ENCODE measurements around the gene TBK1. TPM values are rescaled to one million over a fixed set of nuclear protein-coding genes. Genes with fewer than 3 reads are reported as not detected.

TBK1 gene
- 18.0 and 26.2 TPM in 2 replicates for total RNA-seq (2021)
- Bru-seq, nascent RNA, result percentile 93 among the genes with signal in this experiment
- BruChase-seq, experiment 1, labeled RNA remaining after a 2-hour chase, result percentile 87 among the genes with signal in this experiment
- percentile 79 among the genes with signal in this experiment for BruChase-seq, experiment 2, labeled RNA remaining after a 6-hour chase
- long read RNA-seq, transcript TBK1-201 (21 exons, 3,256 nt), result major isoform, 23 of 43 reads
- long read RNA-seq, partial matches to known transcripts, result 10 of 43 reads
- long read RNA-seq, other reads (novel, unspliced or antisense), result 10 of 43 reads

DNA sequence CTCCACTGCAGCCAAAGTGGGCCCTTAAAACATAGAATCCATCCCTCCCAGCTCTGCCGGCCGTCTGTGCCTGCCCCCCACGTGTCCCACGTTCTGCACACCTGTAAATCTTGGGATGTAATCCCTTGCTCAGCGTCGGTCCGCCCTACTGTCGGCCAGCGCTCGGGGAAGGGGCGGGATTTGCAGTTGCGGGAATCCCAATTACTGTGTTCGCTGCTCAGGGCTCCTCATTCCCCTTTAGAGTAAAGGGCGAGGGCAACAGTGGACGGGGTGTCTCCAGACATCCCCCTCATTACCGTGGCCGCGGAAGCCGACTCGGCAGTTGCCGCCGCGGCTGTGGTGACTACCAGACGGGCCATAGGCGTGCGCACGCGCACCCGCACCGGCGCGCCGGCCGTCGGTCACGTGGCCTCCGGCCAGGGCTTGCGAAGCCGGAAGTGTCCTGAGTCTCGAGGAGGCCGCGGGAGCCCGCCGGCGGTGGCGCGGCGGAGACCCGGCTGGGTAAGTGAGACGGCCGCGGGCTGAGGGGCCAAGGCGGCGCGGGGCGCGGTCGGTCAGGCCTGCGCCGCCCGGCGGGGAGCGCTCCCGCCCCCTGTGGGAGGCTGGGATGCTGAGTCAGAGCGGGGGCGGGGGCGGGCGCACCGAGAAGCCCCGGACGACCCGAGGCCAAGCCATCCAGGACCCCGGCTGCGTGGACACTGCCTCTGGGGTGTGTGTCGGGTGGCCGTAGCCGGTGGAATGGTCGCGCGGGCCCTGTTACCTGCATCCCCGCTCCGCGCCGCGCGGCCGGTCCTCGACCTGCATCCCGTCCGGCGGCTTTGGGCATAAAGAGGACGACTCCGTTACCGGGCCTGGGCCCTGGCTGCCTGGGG is at the start of gene TBK1:
TBK1 (plus strand) TSS at position 434 of the 872 bp plus-strand sequence. CDS start 3,751 bp downstream, outside the sequence.
- Histone ChIP-seq H4K20me1 (ENCODE audit: insufficient read depth) (peaks cover 45% of the 10 kb centered on the region), H3K27ac (peak within 1 kb of the TSS; percentile 87), H3K4me3 (peak within 1 kb of the TSS; percentile 69), H3K9me2 (ENCODE audit: insufficient read depth) (no peaks in the 10 kb centered on the region), H3K4me2 (peak within 1 kb of the TSS; percentile 89), H3K4me1 (replicated peaks; ENCODE audit: insufficient read depth) (peaks cover 26% of the 10 kb centered on the region), H3F3A (ENCODE audit: insufficient read depth, low read depth) (peaks cover 53% of the 10 kb centered on the region), H3K79me2 (ENCODE audit: low read depth) (peaks cover 42% of the 10 kb centered on the region), H2AFZ (peak within 1 kb of the TSS; percentile 73), H3K36me3 (ENCODE audit: low read depth) (peaks cover 19% of the 10 kb centered on the region), H3K27me3 (ENCODE audit: insufficient read depth, low read depth) (no peaks in the 10 kb centered on the region), H3K9me3 (ENCODE audit: insufficient read depth, low read depth) (no peaks in the 10 kb centered on the region)
- ChIA-PET CTCF (interaction anchor here (0.6 kb wide), 1 partner anchor 116 kb away, joined by 3 read pairs; no protein-coding TSS in a partner anchor), POLR2A (ENCODE audit: unreplicated experiment) (no interaction called here)
- TF ChIP-seq, protein P1, sequence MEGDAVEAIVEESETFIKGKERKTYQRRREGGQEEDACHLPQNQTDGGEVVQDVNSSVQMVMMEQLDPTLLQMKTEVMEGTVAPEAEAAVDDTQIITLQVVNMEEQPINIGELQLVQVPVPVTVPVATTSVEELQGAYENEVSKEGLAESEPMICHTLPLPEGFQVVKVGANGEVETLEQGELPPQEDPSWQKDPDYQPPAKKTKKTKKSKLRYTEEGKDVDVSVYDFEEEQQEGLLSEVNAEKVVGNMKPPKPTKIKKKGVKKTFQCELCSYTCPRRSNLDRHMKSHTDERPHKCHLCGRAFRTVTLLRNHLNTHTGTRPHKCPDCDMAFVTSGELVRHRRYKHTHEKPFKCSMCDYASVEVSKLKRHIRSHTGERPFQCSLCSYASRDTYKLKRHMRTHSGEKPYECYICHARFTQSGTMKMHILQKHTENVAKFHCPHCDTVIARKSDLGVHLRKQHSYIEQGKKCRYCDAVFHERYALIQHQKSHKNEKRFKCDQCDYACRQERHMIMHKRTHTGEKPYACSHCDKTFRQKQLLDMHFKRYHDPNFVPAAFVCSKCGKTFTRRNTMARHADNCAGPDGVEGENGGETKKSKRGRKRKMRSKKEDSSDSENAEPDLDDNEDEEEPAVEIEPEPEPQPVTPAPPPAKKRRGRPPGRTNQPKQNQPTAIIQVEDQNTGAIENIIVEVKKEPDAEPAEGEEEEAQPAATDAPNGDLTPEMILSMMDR (conservative IDR thresholded peaks at IDR 0.05), result no peak
- no peak for TF ChIP-seq EZH2 (IDR thresholded peaks at IDR 0.05; ENCODE audit: low read depth)
- intact Hi-C loops (cut with micrococcal nuclease; ENCODE audit: unreplicated experiment), result loop anchor here (5.0 to 10.0 kb wide), 2 partner anchors 50 to 153 kb away; partner anchors contain the start of gene XPOT
- peak; percentile 74 to 90 for DNase-seq
- BruUV-seq (replicated peaks), result TSS peak; percentile 76

DNA sequence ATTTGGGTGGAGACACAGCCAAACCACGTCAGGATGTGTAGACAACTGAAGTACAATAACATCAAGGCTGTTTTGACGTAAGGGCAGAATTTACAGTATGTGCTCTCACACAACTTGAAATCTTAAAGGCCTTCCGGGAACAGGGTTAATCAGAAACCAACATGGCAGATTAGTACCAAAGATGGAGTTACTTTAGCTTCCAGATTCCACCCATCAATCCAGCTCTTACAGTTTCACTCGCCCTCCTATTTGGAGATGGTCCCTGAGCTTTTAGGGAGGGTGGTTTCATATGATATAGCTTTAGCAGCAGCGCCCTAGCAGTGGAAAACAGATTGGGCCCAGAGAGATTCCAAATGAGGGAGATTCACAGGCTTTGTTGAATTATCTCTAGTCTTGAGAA is 49.7 kb upstream of the TBK1 start:
- POLR2A ChIA-PET (ENCODE audit: unreplicated experiment), result no interaction called here
- no peak overlapping the region for H3K4me2 ChIP-seq
- intact Hi-C loops (cut with micrococcal nuclease; ENCODE audit: unreplicated experiment), result loop anchor here (5.0 to 10.0 kb wide), 2 partner anchors 50 to 147 kb away; partner anchors contain the start of gene TBK1
- H3K4me1 ChIP-seq (replicated peaks; ENCODE audit: insufficient read depth), result peaks cover 25% of the 10 kb centered on the region
- H3K9me3 ChIP-seq (ENCODE audit: insufficient read depth, low read depth), result no peaks in the 10 kb centered on the region
- no peaks in the 10 kb centered on the region; the same call in 1 of the 2 replicates for H3K36me3 ChIP-seq (ENCODE audit: low read depth)
- H3K9me2 ChIP-seq (ENCODE audit: insufficient read depth), result no peaks in the 10 kb centered on the region
- no peak overlapping the region for H3K4me3 ChIP-seq
- CTCF ChIA-PET, result no interaction called here
- no peak overlapping the region for H2AFZ ChIP-seq
- no TSS peak for BruUV-seq (replicated peaks)
- peaks cover 29% of the 10 kb centered on the region for H3F3A ChIP-seq (ENCODE audit: insufficient read depth, low read depth)
- H4K20me1 ChIP-seq (ENCODE audit: insufficient read depth), result peaks cover 5% of the 10 kb centered on the region
- no peaks in the 10 kb centered on the region for H3K27me3 ChIP-seq (ENCODE audit: insufficient read depth, low read depth)
- DNase-seq, result no peak
- no peak for TF ChIP-seq EZH2 (IDR thresholded peaks at IDR 0.05; ENCODE audit: low read depth)
- TF ChIP-seq, protein P1 (conservative IDR thresholded peaks at IDR 0.05), result no peak
- no peak overlapping the region for H3K27ac ChIP-seq
- peaks cover 25% of the 10 kb centered on the region for H3K79me2 ChIP-seq (ENCODE audit: low read depth)
